ENCODE data around the gene KCNH1.

DNA sequence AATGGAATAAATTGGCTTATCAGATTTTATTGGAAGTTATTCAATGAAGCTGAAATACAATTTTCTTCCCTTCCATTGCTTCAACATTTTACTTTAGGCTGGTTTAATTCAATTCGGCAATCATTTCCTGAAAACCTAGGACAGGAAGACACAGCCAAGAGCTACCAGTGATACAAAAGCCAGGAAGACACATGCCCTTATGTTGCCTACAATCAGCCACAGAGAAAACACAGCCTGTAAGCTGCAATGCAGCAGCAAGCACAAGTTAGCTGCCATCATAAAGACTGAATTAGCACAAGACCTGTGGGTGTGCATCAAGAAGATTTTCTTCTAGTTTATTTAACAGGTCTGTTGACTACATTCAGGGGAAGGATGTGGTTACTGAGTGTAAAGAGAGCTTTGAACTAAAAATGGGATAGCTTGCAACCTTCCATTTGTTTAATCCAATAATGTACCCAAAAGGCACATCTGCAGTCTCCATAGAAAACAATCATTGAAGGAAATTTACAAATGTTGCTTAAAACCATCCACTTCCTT is 193.8 kb downstream of the KCNH1 start:
- TF ChIP-seq, protein P1, sequence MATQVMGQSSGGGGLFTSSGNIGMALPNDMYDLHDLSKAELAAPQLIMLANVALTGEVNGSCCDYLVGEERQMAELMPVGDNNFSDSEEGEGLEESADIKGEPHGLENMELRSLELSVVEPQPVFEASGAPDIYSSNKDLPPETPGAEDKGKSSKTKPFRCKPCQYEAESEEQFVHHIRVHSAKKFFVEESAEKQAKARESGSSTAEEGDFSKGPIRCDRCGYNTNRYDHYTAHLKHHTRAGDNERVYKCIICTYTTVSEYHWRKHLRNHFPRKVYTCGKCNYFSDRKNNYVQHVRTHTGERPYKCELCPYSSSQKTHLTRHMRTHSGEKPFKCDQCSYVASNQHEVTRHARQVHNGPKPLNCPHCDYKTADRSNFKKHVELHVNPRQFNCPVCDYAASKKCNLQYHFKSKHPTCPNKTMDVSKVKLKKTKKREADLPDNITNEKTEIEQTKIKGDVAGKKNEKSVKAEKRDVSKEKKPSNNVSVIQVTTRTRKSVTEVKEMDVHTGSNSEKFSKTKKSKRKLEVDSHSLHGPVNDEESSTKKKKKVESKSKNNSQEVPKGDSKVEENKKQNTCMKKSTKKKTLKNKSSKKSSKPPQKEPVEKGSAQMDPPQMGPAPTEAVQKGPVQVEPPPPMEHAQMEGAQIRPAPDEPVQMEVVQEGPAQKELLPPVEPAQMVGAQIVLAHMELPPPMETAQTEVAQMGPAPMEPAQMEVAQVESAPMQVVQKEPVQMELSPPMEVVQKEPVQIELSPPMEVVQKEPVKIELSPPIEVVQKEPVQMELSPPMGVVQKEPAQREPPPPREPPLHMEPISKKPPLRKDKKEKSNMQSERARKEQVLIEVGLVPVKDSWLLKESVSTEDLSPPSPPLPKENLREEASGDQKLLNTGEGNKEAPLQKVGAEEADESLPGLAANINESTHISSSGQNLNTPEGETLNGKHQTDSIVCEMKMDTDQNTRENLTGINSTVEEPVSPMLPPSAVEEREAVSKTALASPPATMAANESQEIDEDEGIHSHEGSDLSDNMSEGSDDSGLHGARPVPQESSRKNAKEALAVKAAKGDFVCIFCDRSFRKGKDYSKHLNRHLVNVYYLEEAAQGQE (IDR thresholded peaks at IDR 0.05; ENCODE audit: low read depth) = no peak
- TF ChIP-seq, protein P2, sequence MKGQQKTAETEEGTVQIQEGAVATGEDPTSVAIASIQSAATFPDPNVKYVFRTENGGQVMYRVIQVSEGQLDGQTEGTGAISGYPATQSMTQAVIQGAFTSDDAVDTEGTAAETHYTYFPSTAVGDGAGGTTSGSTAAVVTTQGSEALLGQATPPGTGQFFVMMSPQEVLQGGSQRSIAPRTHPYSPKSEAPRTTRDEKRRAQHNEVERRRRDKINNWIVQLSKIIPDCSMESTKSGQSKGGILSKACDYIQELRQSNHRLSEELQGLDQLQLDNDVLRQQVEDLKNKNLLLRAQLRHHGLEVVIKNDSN (IDR thresholded peaks at IDR 0.05) = no peak
- TF ChIP-seq EP300 (IDR thresholded peaks at IDR 0.05; ENCODE audit: borderline replicate concordance) (no peak), TCF12 (IDR thresholded peaks at IDR 0.05; ENCODE audit: low read depth) (no peak)
- TF ChIP-seq, protein P3, sequence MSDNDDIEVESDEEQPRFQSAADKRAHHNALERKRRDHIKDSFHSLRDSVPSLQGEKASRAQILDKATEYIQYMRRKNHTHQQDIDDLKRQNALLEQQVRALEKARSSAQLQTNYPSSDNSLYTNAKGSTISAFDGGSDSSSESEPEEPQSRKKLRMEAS (IDR thresholded peaks at IDR 0.05) = no peak
